Measurements from ENCODE around the gene ZNF280B. TPM values are rescaled to one million over a fixed set of nuclear protein-coding genes. Genes with fewer than 3 reads are reported as not detected.

The ZNF280B gene
- total RNA-seq, 1 experiment from 2014 or later, result 8.2 TPM

DNA sequence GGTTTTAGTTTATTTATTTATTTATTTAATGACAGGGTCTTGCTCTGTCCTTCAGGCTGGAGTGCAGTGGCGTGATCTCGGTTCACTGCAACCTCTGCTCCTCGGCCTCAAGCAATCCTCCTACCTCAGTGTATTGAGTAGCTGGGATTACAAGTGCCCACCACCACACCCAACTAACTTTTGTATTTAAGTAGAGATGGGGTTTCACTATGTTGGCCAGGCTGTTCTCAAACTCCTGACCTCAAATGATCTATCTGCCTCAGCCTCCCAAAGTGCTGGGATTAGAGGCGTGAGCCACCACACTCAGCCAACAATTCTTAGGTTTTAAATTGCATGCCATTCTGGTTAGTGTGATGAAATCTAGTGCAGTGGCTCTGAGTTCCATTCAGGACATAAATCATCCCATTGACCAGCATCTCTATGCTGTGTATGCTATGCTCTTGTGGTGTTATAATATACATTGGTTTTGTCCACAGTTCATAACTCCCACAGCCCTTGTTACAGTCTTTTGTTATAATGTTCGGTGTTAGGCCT is 28.5 kb downstream of the ZNF280B start:
- H3K27me3 Mint-ChIP-seq (ENCODE audit: low read depth), result peaks cover 67% of the 10 kb centered on the region
- H3K4me2 ChIP-seq (ENCODE audit: insufficient read depth, insufficient read length, low read length), result no peak overlapping the region
- no CpG with 5 or more reads among the region's 5 CpGs for WGBS (ENCODE audit: extremely low coverage, insufficient read length, low lambda C conversion rate)

More for the DNA sequence above, 28.5 kb downstream of the ZNF280B start:
- Mint-ChIP-seq H3K4me3 (no peak overlapping the region), H3K27ac (no peak overlapping the region), H3K4me1 (peaks cover 0 to under 1% of the 10 kb centered on the region in 2 experiments; a peak in 2 of 4 replicates), H3K36me3 (ENCODE audit: insufficient read depth in 1 of 3, low read depth in 3 of 3) (peaks cover 0 to 4% (median 4%) of the 10 kb centered on the region in 3 experiments; a peak in 4 of 7 replicates), H3K9me3 (no peaks in the 10 kb centered on the region)
- Histone ChIP-seq H3K9ac (ENCODE audit: extremely low read depth, insufficient read length, low read length) (no peak overlapping the region), H3K23ac (ENCODE audit: insufficient read length, low read depth, low read length) (no peak overlapping the region), H4K8ac (replicated peaks; ENCODE audit: insufficient read length, low read depth, low read length) (no peak overlapping the region), H4K20me1 (ENCODE audit: control insufficient read depth, insufficient read depth, insufficient read length) (no peaks in the 10 kb centered on the region), H3K79me2 (ENCODE audit: insufficient read depth, low read length) (no peaks in the 10 kb centered on the region), H2AK5ac (ENCODE audit: insufficient read length, low read length) (no peak overlapping the region), H3K23me2 (ENCODE audit: insufficient read length, low read depth, low read length, poor library complexity, severe bottlenecking) (no peaks in the 10 kb centered on the region), H3K9me3 (ENCODE audit: control insufficient read depth, low read depth, low read length) (no peaks in the 10 kb centered on the region), H2AFZ (ENCODE audit: low read length) (no peak overlapping the region), H3K27me3 (ENCODE audit: insufficient read depth, low read length) (no peaks in the 10 kb centered on the region; the same call in 1 of the 2 replicates), H3K18ac (ENCODE audit: insufficient read length, low read depth, low read length) (no peak overlapping the region), H2BK20ac (ENCODE audit: low read depth, low read length, poor library complexity, severe bottlenecking) (no peak overlapping the region), H2BK5ac (ENCODE audit: insufficient read length, low read length) (no peak overlapping the region), H4K91ac (ENCODE audit: insufficient read length, low read depth, low read length) (no peak overlapping the region), H3K14ac (ENCODE audit: insufficient read depth, low read length) (no peak overlapping the region), H3K56ac (ENCODE audit: insufficient read length, low read depth, low read length) (no peak overlapping the region), H3K27ac (ENCODE audit: insufficient read length, low read depth, low read length) (no peak overlapping the region), H3K79me1 (ENCODE audit: insufficient read depth, low read depth, low read length, poor library complexity, severe bottlenecking) (no peaks in the 10 kb centered on the region), H2BK15ac (ENCODE audit: low read depth, low read length) (no peak overlapping the region), H2BK12ac (ENCODE audit: insufficient read length, low read depth, low read length) (no peak overlapping the region), H2BK120ac (ENCODE audit: low read depth, low read length, poor library complexity, severe bottlenecking) (no peak overlapping the region), H3K4me1 (ENCODE audit: insufficient read depth, low read length) (no peaks in the 10 kb centered on the region), H3T11ph (ENCODE audit: low read length) (no peak overlapping the region), H4K5ac (ENCODE audit: insufficient read length, low read depth, low read length) (no peak overlapping the region), H3K4ac (ENCODE audit: low read depth, low read length) (no peak overlapping the region)
- no peak for DNase-seq
- TF ChIP-seq, protein P1, sequence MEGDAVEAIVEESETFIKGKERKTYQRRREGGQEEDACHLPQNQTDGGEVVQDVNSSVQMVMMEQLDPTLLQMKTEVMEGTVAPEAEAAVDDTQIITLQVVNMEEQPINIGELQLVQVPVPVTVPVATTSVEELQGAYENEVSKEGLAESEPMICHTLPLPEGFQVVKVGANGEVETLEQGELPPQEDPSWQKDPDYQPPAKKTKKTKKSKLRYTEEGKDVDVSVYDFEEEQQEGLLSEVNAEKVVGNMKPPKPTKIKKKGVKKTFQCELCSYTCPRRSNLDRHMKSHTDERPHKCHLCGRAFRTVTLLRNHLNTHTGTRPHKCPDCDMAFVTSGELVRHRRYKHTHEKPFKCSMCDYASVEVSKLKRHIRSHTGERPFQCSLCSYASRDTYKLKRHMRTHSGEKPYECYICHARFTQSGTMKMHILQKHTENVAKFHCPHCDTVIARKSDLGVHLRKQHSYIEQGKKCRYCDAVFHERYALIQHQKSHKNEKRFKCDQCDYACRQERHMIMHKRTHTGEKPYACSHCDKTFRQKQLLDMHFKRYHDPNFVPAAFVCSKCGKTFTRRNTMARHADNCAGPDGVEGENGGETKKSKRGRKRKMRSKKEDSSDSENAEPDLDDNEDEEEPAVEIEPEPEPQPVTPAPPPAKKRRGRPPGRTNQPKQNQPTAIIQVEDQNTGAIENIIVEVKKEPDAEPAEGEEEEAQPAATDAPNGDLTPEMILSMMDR (conservative IDR thresholded peaks at IDR 0.05), result no peak
